K562 (cell line): Measurements from ENCODE around the gene TRABD. TPM values are rescaled to one million over a fixed set of nuclear protein-coding genes. Genes with fewer than 3 reads are reported as not detected.

Experiments used
- ATAC-seq: fragments of 200-7000 bp; cut with Tn5 transposase; 3 replicates; pipeline ENCODE4 v1.9.1; 2020; ENCODE audit warnings: moderate library complexity
- BruUV-seq: library from RNA; stranded (reverse); fragments of 400-500 nt; replicated peaks from 2 replicates; lab custom pipeline; 2021; lab: Mats Ljungman, UMichigan
- CTCF ChIA-PET: fragments of 300-600 bp; formaldehyde crosslinking; extraction: SDS; loops from one replicate; lab custom pipeline; 2021; ENCODE audit warnings: low intra/inter-chr PET ratio; lab: Yijun Ruan, JAX
- POLR2A ChIA-PET: fragments of 300-600, 350-650 bp; sonication (Branson Sonifier 250); formaldehyde crosslinking; extraction: SDS; loops from one replicate; lab custom pipeline; 2021; ENCODE audit warnings: antibody characterized with exemption, inconsistent platforms; lab: Yijun Ruan, JAX
- DNase-seq, 4 experiments: peaks; one replicate each; pipeline versions ENCODE4 v3.0.0 to v3.0.0-alpha.2; 2011 to 2018; ENCODE audit warnings: low spot score in 3 of 4, mixed read lengths in 3 of 4; ENCODE audit errors: extremely low read depth in 1 of 4
- FAIRE-seq: peaks from 2 replicates; lab custom pipeline; 2011; peaks lifted over from hg19 to GRCh38; lab: Jason Lieb, UNC
- H2AFZ ChIP-seq: 2 replicates; pipeline ENCODE4 v1.6.0; 2011; ENCODE audit warnings: low read depth, low read length, control low read depth, inconsistent platforms
- H3K27ac ChIP-seq: fragments of 200-600 bp; 3 replicates; pipeline ENCODE4 v1.8.0; 2011; ENCODE audit warnings: low read depth, mild to moderate bottlenecking, control low read depth, inconsistent platforms, low read length, moderate library complexity, mixed read lengths; ENCODE audit errors: extremely low read depth
- H3K27me3 ChIP-seq, 2 experiments: fragments of 300-600 bp in 1 of 2; 2 replicates in 1 of 2; 3 replicates in 1 of 2; pipeline versions ENCODE4 v1.6.0 to v1.8.0; 2011; ENCODE audit warnings: inconsistent platforms in 2 of 2, low read length in 2 of 2, mild to moderate bottlenecking in 1 of 2, mixed read lengths in 1 of 2, moderate library complexity in 1 of 2; ENCODE audit not compliant: control insufficient read depth in 2 of 2, insufficient read depth in 2 of 2
- H3K36me3 ChIP-seq: fragments of 300-600 bp; 3 replicates; pipeline ENCODE4 v1.8.0; 2011; ENCODE audit warnings: mild to moderate bottlenecking, low read length, inconsistent platforms; ENCODE audit not compliant: control insufficient read depth, insufficient read depth
- H3K4me1 ChIP-seq, 2 experiments: fragments of 200-600 bp in 1 of 2; replicated peaks in 1 of 2; 2 replicates in 1 of 2; 3 replicates in 1 of 2; pipeline versions ENCODE4 v1.5.1 to v1.8.0; 2011; ENCODE audit warnings: inconsistent platforms in 2 of 2, low read length in 2 of 2, mild to moderate bottlenecking in 1 of 2, mixed read lengths in 1 of 2, moderate library complexity in 1 of 2; ENCODE audit not compliant: control insufficient read depth in 2 of 2, insufficient read depth in 2 of 2
- H3K4me2 ChIP-seq: 2 replicates; pipeline ENCODE4 v1.6.1; 2011; ENCODE audit warnings: low read length, control low read depth, inconsistent platforms, mixed read lengths; ENCODE audit not compliant: insufficient read depth
- H3K4me3 ChIP-seq: fragments of 200-600 bp; sonication (generic), shearing (Covaris generic); 2 replicates; pipeline ENCODE4 v1.5.1; 2016; ENCODE audit warnings: control low read depth, inconsistent platforms
- H3K79me2 ChIP-seq: fragments of 200-600 bp; 3 replicates; pipeline ENCODE4 v1.8.0; 2011; ENCODE audit warnings: low read length, inconsistent platforms; ENCODE audit not compliant: control insufficient read depth, insufficient read depth
- H3K9ac ChIP-seq, 2 experiments: 2 replicates each; pipeline versions ENCODE4 v1.6.0 to v1.6.1; 2011; ENCODE audit warnings: low read depth in 2 of 2, low read length in 2 of 2, control low read depth in 1 of 2, inconsistent platforms in 1 of 2, mild to moderate bottlenecking in 1 of 2, mixed read lengths in 1 of 2; ENCODE audit not compliant: insufficient read depth in 1 of 2
- H3K9me1 ChIP-seq: one replicate; pipeline ENCODE4 v1.6.0; 2011; ENCODE audit warnings: inconsistent platforms, mild to moderate bottlenecking, low read length, moderate library complexity; ENCODE audit not compliant: control insufficient read depth, insufficient read depth
- H3K9me3 ChIP-seq: replicated peaks from 2 replicates; pipeline ENCODE4 v1.5.1; 2011; ENCODE audit warnings: low read depth, low read length, inconsistent platforms; ENCODE audit not compliant: control insufficient read depth, insufficient read depth
- H4K20me1 ChIP-seq: replicated peaks from 2 replicates; pipeline ENCODE4 v1.6.1; 2011; ENCODE audit warnings: low read length, inconsistent platforms, mixed read lengths; ENCODE audit not compliant: control insufficient read depth, insufficient read depth
- FOSL1 ChIP-seq: fragments of 200-800 bp; sonication (Bioruptor generic); conservative IDR thresholded peaks from 2 replicates; pipeline ENCODE4 v1.6.1; 2016; ENCODE audit warnings: missing genetic modification characterization, missing compliant biosample characterization
- FOXJ3 ChIP-seq: sonication (generic); formaldehyde crosslinking; IDR thresholded peaks from 2 replicates; pipeline ENCODE4 v1.4.0; 2020; ENCODE audit warnings: mild to moderate bottlenecking, missing genetic modification reagents
- HNRNPUL1 ChIP-seq: fragments of 200-400 bp; formaldehyde crosslinking; IDR thresholded peaks from 2 replicates; pipeline ENCODE4 v1.6.1; 2017; ENCODE audit warnings: low read length
- HSF4 ChIP-seq: fragments of 250-450 bp; sonication (Bioruptor Pico); IDR thresholded peaks from 2 replicates; pipeline ENCODE4 v2.1.2; 2022; ENCODE audit warnings: mild to moderate bottlenecking, moderate library complexity, borderline replicate concordance
- KLF16 ChIP-seq: IDR thresholded peaks from 2 replicates; pipeline ENCODE4 v1.6.1; 2016; ENCODE audit warnings: antibody characterized with exemption
- MXI1 ChIP-seq: IDR thresholded peaks from 2 replicates; pipeline ENCODE4 v1.6.1; 2011; ENCODE audit warnings: low read depth, mild to moderate bottlenecking, improper control_type of control experiment, low read length
- POLR2A ChIP-seq: fragments of 450-650 bp; conservative IDR thresholded peaks from 2 replicates; pipeline ENCODE4 v1.6.1; 2016
- PURB ChIP-seq: sonication (generic); formaldehyde crosslinking; IDR thresholded peaks from 2 replicates; pipeline ENCODE4 v1.9.0; 2021; ENCODE audit warnings: low read depth, mild to moderate bottlenecking, missing genetic modification reagents
- SP1 ChIP-seq: sonication (generic); formaldehyde crosslinking; IDR thresholded peaks from 2 replicates; pipeline ENCODE4 v1.8.1; 2022; ENCODE audit warnings: mild to moderate bottlenecking, missing genetic modification reagents
- WHSC1 ChIP-seq: IDR thresholded peaks from one replicate; pipeline ENCODE4 v1.6.1; 2012; ENCODE audit warnings: low read length, control low read depth, inconsistent platforms
- ZC3H4 ChIP-seq: sonication (generic); formaldehyde crosslinking; IDR thresholded peaks from 2 replicates; pipeline ENCODE4 v1.9.0; 2021; ENCODE audit warnings: missing genetic modification reagents, borderline replicate concordance
- ZNF785 ChIP-seq: fragments of 250-450 bp; sonication (Bioruptor Pico); IDR thresholded peaks from 2 replicates; pipeline ENCODE4 v1.4.0; 2020; ENCODE audit warnings: mild to moderate bottlenecking
- ZSCAN29 ChIP-seq: fragments of 450-650 bp; IDR thresholded peaks from 2 replicates; pipeline ENCODE4 v1.6.1; 2017
- WGBS: fragments of 100-300 bp; shearing (Covaris generic); methylation state at CpG from one replicate; pipeline ENCODE4 v1.1.6; 2016; ENCODE audit warnings: low coverage, mixed read lengths; ENCODE audit not compliant: insufficient coverage; ENCODE audit errors: missing lambda C conversion rate; 5-methylcytosine and 5-hydroxymethylcytosine counted together
- in situ Hi-C: fragments of 300-500 bp; cut with MboI; formaldehyde crosslinking; loops from 4 replicates; pipeline ENCODE4 v1.15.0; 2018; ENCODE audit warnings: inconsistent platforms, mixed read lengths
- intact Hi-C: fragments of 100-400 bp; cut with micrococcal nuclease; formaldehyde crosslinking; loops from 2 replicates; pipeline ENCODE4 v1.14.2; 2022
- polyA plus RNA-seq, 8 experiments: library from polyadenylated mRNA; depleted of rRNA in 4 of 8; stranded (reverse) in 5 of 8; unstranded in 3 of 8; fragments of >200 nt; fragmentation: Nextera tagmentation in 2 of 8; fragmentation: Illumina TruSeq in 1 of 8; extraction: Ambion mirVana in 2 of 8; extraction: Trizol in 1 of 8; gene quantifications; 2 replicates each; pipeline versions ENCODE4 v1.2.1 to v1.2.3, GENCODE V29; 2011 to 2014; ENCODE audit warnings: inconsistent platforms in 1 of 8, missing spikeins in 1 of 8
- total RNA-seq, 7 experiments: library from RNA; depleted of rRNA in 6 of 7; stranded (reverse); fragments of >200 nt in 6 of 7; fragmentation: Illumina TruSeq in 2 of 7; extraction: Trizol in 2 of 7; gene quantifications; 2 replicates each; pipeline versions ENCODE4 v1.2.1 to v1.2.3, GENCODE V29; 2011 to 2021; ENCODE audit warnings: low replicate concordance in 1 of 7
- TF ChIP-seq, protein P1 (sequence below): IDR thresholded peaks from 3 replicates; pipeline ENCODE4 v1.6.1; 2011; ENCODE audit warnings: borderline replicate concordance, mild to moderate bottlenecking; ENCODE audit not compliant: insufficient read length, insufficient read depth
- TF ChIP-seq, protein P2 (sequence below): sonication (generic); formaldehyde crosslinking; IDR thresholded peaks from 2 replicates; pipeline ENCODE4 v1.8.0; 2023; ENCODE audit warnings: mild to moderate bottlenecking, missing genetic modification reagents
- TF ChIP-seq, protein P3 (sequence below), 2 experiments: fragments of 450-650 bp in 1 of 2; sonication (generic) in 1 of 2; formaldehyde crosslinking in 1 of 2; IDR thresholded peaks in 1 of 2; conservative IDR thresholded peaks in 1 of 2; 2 replicates each; pipeline versions ENCODE4 v1.6.1 to v1.8.1; 2016 to 2023; ENCODE audit warnings: mild to moderate bottlenecking in 2 of 2, moderate library complexity in 2 of 2, inconsistent platforms in 1 of 2, missing genetic modification reagents in 1 of 2

Gene TRABD
- total and polyA plus RNA-seq, 9 of the 15 experiments (the other 6 are each of a cell fraction or from before 2014, with no cell fraction given), result 0.08 to 62.9 (median 14.0) TPM

DNA sequence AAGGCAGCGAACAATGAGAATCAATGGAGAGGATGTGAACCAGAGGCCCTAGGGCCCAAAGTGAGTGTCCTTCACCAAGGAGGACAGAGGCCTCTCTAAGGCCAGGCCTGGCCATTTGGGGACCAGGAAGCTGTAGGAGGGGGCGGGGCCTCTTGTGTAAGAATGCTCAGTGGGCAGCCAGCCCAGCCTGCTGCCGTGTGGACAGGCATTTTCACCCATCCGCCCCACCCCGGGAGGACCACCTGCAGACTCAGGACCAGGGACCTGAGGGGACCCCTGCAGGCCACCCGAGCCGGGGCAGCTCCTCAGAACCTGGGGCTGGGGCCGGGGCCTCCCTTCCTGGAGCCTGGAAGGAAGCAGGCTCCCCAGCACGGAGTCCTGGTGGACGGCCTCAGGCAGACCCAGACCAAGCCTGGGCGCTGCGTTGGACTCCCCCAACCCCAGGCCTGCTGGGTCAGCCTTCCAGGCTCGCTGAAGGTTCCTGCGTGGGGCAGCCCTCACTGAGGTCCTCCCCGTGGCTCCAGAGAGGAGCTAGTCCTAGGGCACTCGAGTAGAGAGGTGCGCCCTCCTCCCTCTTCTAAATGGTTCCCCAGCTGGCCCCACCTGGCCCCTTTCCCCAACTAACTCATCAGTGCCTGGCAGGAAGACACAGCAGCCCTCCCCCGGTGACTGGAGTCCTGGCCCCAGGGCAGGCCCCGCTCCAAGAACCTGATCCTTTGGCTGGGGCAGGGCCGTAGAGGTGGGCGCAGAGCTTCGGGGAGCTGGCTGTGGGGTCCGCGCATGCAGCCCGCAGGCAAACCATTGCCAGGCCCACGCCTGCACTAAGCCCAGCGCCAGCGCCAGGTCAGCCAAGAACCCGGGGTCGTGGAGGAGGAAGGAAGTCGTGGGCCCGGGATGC, 1.5 kb upstream of the TRABD start:
- Histone ChIP-seq H3K9me1 (no peaks in the 10 kb centered on the region), H3K9me3 (no peaks in the 10 kb centered on the region), H3K4me3 (no peak overlapping the region), H3K27me3 (no peaks in the 10 kb centered on the region), H2AFZ (no peak overlapping the region), H3K36me3 (peaks cover 11% of the 10 kb centered on the region; the same call in 1 of the 3 replicates), H3K79me2 (peaks cover 29% of the 10 kb centered on the region), H3K4me1 (peaks cover 8 to 77% of the 10 kb centered on the region in 2 experiments), H3K27ac (no peak overlapping the region), H3K4me2 (no peak overlapping the region), H4K20me1 (peaks cover 4% of the 10 kb centered on the region; the same call in 1 of the 2 replicates), H3K9ac (no peak overlapping the region)
- ATAC-seq (0 out of 3 replicates have a peak, but pooled peaks have one; percentile 14), FAIRE-seq (no peak), DNase-seq (peak in 1 of 4 experiments; percentile 36)
- 86% methylated on average over 15 of the region's 32 CpGs for WGBS
- TF ChIP-seq WHSC1, result no peak
- no peak for TF ChIP-seq FOXJ3
- no peak for TF ChIP-seq MXI1
- TF ChIP-seq ZC3H4 (CRISPR knock-in tag), result no peak
- TF ChIP-seq ZNF785 (CRISPR knock-in tag), result no peak
- TF ChIP-seq, protein P1, sequence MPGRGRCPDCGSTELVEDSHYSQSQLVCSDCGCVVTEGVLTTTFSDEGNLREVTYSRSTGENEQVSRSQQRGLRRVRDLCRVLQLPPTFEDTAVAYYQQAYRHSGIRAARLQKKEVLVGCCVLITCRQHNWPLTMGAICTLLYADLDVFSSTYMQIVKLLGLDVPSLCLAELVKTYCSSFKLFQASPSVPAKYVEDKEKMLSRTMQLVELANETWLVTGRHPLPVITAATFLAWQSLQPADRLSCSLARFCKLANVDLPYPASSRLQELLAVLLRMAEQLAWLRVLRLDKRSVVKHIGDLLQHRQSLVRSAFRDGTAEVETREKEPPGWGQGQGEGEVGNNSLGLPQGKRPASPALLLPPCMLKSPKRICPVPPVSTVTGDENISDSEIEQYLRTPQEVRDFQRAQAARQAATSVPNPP, result no peak
- no peak for TF ChIP-seq ZSCAN29
- no peak for TF ChIP-seq HSF4
- TF ChIP-seq POLR2A, result no peak
- TF ChIP-seq, protein P2, sequence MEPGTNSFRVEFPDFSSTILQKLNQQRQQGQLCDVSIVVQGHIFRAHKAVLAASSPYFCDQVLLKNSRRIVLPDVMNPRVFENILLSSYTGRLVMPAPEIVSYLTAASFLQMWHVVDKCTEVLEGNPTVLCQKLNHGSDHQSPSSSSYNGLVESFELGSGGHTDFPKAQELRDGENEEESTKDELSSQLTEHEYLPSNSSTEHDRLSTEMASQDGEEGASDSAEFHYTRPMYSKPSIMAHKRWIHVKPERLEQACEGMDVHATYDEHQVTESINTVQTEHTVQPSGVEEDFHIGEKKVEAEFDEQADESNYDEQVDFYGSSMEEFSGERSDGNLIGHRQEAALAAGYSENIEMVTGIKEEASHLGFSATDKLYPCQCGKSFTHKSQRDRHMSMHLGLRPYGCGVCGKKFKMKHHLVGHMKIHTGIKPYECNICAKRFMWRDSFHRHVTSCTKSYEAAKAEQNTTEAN (CRISPR knock-in tag), result no peak
- TF ChIP-seq PURB, result no peak
- TF ChIP-seq HNRNPUL1, result no peak
- no peak for TF ChIP-seq KLF16
- TF ChIP-seq, protein P3, sequence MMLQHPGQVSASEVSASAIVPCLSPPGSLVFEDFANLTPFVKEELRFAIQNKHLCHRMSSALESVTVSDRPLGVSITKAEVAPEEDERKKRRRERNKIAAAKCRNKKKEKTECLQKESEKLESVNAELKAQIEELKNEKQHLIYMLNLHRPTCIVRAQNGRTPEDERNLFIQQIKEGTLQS (IDR thresholded peaks at IDR 0.05), result no peak
- TF ChIP-seq, protein P3 (CRISPR knock-in tag; conservative IDR thresholded peaks at IDR 0.05), result no peak
- no peak for TF ChIP-seq FOSL1 (tag)
- no peak for TF ChIP-seq SP1 (CRISPR knock-in tag)
- intact Hi-C loops (no loop called here), in situ Hi-C loops (no loop called here)
- POLR2A ChIA-PET, result interaction anchor here (1.1 to 1.6 kb wide), 2 partner anchors 9 to 13 kb away, joined by 4 to 7 read pairs; partner anchors contain the start of gene PANX2
- CTCF ChIA-PET, result no interaction called here
- BruUV-seq, result no TSS peak
